Mucosa of descending colon (tissue), 3 donors: Measurements from ENCODE around the gene GNPTAB. TPM values are rescaled to one million over a fixed set of nuclear protein-coding genes. Genes with fewer than 3 reads are reported as not detected.
"Not testable (repeated sequence)": the region's sequence is repeated elsewhere in the genome, so short reads cannot be mapped to it uniquely, and the experiment has no call there.

Source experiments
- ATAC-seq: fragments of 200-7000 bp; cut with Tn5 transposase; one replicate; pipeline ENCODE4 v1.9.1; 2020; ENCODE audit warnings: mild to moderate bottlenecking, moderate library complexity
- DNase-seq, 3 donors: peaks; one replicate each; pipeline ENCODE4 v3.0.0-alpha.2; 2020
- H3K36me3 ChIP-seq: fragments of 200-600 bp; one replicate; pipeline ENCODE4 v1.8.0; 2021; ENCODE audit warnings: low read depth, mild to moderate bottlenecking
- H3K4me1 ChIP-seq: fragments of 200-600 bp; one replicate; pipeline ENCODE4 v1.8.0; 2021; ENCODE audit warnings: low read depth, mild to moderate bottlenecking
- H3K4me3 ChIP-seq: fragments of 200-600 bp; one replicate; pipeline ENCODE4 v1.8.0; 2021; ENCODE audit warnings: mild to moderate bottlenecking
- H3K9me3 ChIP-seq: fragments of 200-600 bp; one replicate; pipeline ENCODE4 v1.8.0; 2021; ENCODE audit warnings: mild to moderate bottlenecking
- CTCF ChIP-seq: fragments of 200-600 bp; IDR thresholded peaks from one replicate; pipeline ENCODE4 v1.8.0; 2022; ENCODE audit warnings: antibody characterized with exemption, mild to moderate bottlenecking
- intact Hi-C, 2 donors: fragments of 100-400 bp; cut with DNase I in 1 of 2; cut with micrococcal nuclease in 1 of 2; formaldehyde crosslinking; loops; one replicate each; pipeline versions ENCODE4 v1.11.0 to v1.11.1; 2022; cut with DNase I, micrococcal nuclease
- total RNA-seq, 3 donors: library from RNA; stranded (reverse); fragmentation: NEBNext Ultra II Directional in 2 of 3; extraction: Animal tissue kit (Norgen Biotek cat#: 25700) in 2 of 3; gene quantifications; one replicate each; pipeline versions ENCODE4 v1.2.1 to v1.2.4, GENCODE V29; 2021 to 2023
- donor health status: DM: no; HTN: no; CAD: no; lungs with moderate emphysema.
- donor health status: DM: no; HTN: no; CAD: no.
- donor health status: DM: no; HTN: yes; CAD: no.

The GNPTAB gene
- total RNA-seq, 3 donors from 2014 or later = 62.9 to 104 (median 88.9) TPM

- H3K36me3 ChIP-seq = no peaks in the 10 kb centered on the region
- no peak for DNase-seq
- no peak for TF ChIP-seq CTCF
- no peak for ATAC-seq
- intact Hi-C loops = no loop called here
- H3K9me3 ChIP-seq = no peaks in the 10 kb centered on the region
- H3K4me1 ChIP-seq = peaks cover 3% of the 10 kb centered on the region
- H3K4me3 ChIP-seq = no peak overlapping the region
Observed at GRCh38 chr12:101823039-101823438, 7.7 kb downstream of the GNPTAB start.

GRCh38 chr12:101819467-101819866 lies 11.3 kb downstream of the GNPTAB start:
- Histone ChIP-seq H3K36me3 (no peaks in the 10 kb centered on the region), H3K9me3 (no peaks in the 10 kb centered on the region), H3K4me3 (no peak overlapping the region), H3K4me1 (no peaks in the 10 kb centered on the region)
- intact Hi-C loops = no loop called here
- DNase-seq (no peak), ATAC-seq (no peak)
- no peak for TF ChIP-seq CTCF

GRCh38 chr12:101818689-101819088 lies 12.1 kb downstream of the GNPTAB start:
- DNase-seq, intact Hi-C loops, H3K4me3 ChIP-seq, H3K9me3 ChIP-seq, ATAC-seq, H3K36me3 ChIP-seq, H3K4me1 ChIP-seq: not testable (repeated sequence)

- ATAC-seq = no peak
- no peaks in the 10 kb centered on the region for H3K4me1 ChIP-seq
- intact Hi-C loops = no loop called here
Observed at GRCh38 chr12:101813117-101813516, 17.6 kb downstream of the GNPTAB start.

GRCh38 chr12:101812716-101813115 lies 18.0 kb downstream of the GNPTAB start:
- DNase-seq, ATAC-seq: not testable (repeated sequence)

More at GRCh38 chr12:101813117-101813516, 17.6 kb downstream of the GNPTAB start:
- Histone ChIP-seq H3K4me3 (no peak overlapping the region), H3K9me3 (no peaks in the 10 kb centered on the region), H3K36me3 (no peaks in the 10 kb centered on the region)
- no peak for TF ChIP-seq CTCF
- DNase-seq = no peak

GRCh38 chr12:101811342-101811741 lies 19.4 kb downstream of the GNPTAB start:
- intact Hi-C loops, DNase-seq, ATAC-seq, H3K36me3 ChIP-seq, H3K4me1 ChIP-seq, H3K4me3 ChIP-seq, H3K9me3 ChIP-seq: not testable (repeated sequence)

More at GRCh38 chr12:101812716-101813115, 18.0 kb downstream of the GNPTAB start:
- H3K4me1 ChIP-seq, H3K9me3 ChIP-seq, intact Hi-C loops, H3K4me3 ChIP-seq, H3K36me3 ChIP-seq: not testable (repeated sequence)

- Histone ChIP-seq H3K4me1 (no peaks in the 10 kb centered on the region), H3K36me3 (no peaks in the 10 kb centered on the region), H3K4me3 (no peak overlapping the region), H3K9me3 (no peaks in the 10 kb centered on the region)
- ATAC-seq (no peak), DNase-seq (no peak)
- TF ChIP-seq CTCF = no peak
- intact Hi-C loops = no loop called here
Observed at GRCh38 chr12:101809208-101809607, 21.6 kb downstream of the GNPTAB start.
